CD4-positive, alpha-beta T cell (primary cell): ENCODE data around the gene POU2F1. TPM values are rescaled to one million over a fixed set of nuclear protein-coding genes. Genes with fewer than 3 reads are reported as not detected.

Experiments used
- ATAC-seq: fragments of 200-7000 bp; cut with Tn5 transposase; one replicate; pipeline ENCODE4 v1.10.0; 2022; ENCODE audit warnings: mild to moderate bottlenecking; ENCODE audit not compliant: poor library complexity
- CTCF ChIA-PET: fragments of 350-600 bp; sonication (Branson Sonifier 250); formaldehyde crosslinking; loops from one replicate; lab custom pipeline; 2021; ENCODE audit warnings: antibody characterized with exemption, inconsistent platforms; lab: Charles Lee
- POLR2A ChIA-PET: fragments of 350-600 bp; sonication (Branson Sonifier 250); formaldehyde crosslinking; loops from one replicate; lab custom pipeline; 2021; ENCODE audit warnings: antibody characterized with exemption, inconsistent platforms; lab: Charles Lee
- DNase-seq, 14 experiments: peaks; one replicate each; pipeline ENCODE4 v3.0.0-alpha.2; 2013 to 2020; ENCODE audit warnings: mixed read lengths in 2 of 14
- H3K27ac ChIP-seq, 2 donors: one replicate each; pipeline versions ENCODE4 v1.5.1 to v1.7.0; 2013; ENCODE audit warnings: low read length in 2 of 2, low read depth in 1 of 2, mild to moderate bottlenecking in 1 of 2
- H3K27me3 ChIP-seq, 2 experiments: 1 replicate in 1 of 2; 2 replicates in 1 of 2; pipeline versions ENCODE4 v1.6.1 to v1.7.0; 2013; ENCODE audit warnings: low read length in 2 of 2, control low read depth in 1 of 2, mild to moderate bottlenecking in 1 of 2, moderate library complexity in 1 of 2; ENCODE audit not compliant: insufficient read depth in 2 of 2, control insufficient read depth in 1 of 2
- H3K36me3 ChIP-seq: one replicate; pipeline ENCODE4 v1.6.1; 2013; ENCODE audit warnings: low read length, control low read depth; ENCODE audit not compliant: insufficient read depth
- H3K4me1 ChIP-seq: one replicate; pipeline ENCODE4 v1.6.1; 2013; ENCODE audit warnings: low read length, control low read depth; ENCODE audit not compliant: insufficient read depth
- H3K4me3 ChIP-seq: one replicate; pipeline ENCODE4 v1.5.1; 2013; ENCODE audit warnings: mild to moderate bottlenecking, low read length, moderate library complexity
- H3K9me3 ChIP-seq, 2 experiments: 1 replicate in 1 of 2; 2 replicates in 1 of 2; pipeline versions ENCODE4 v1.6.1 to v1.7.0; 2013; ENCODE audit warnings: low read length in 2 of 2, mild to moderate bottlenecking in 2 of 2, control low read depth in 1 of 2, moderate library complexity in 1 of 2; ENCODE audit not compliant: control insufficient read depth in 1 of 2, insufficient read depth in 1 of 2
- H3K27ac Mint-ChIP-seq: one replicate; pipeline ENCODE4 v1.8.0; 2020; ENCODE audit warnings: mixed read lengths
- H3K27me3 Mint-ChIP-seq: one replicate; pipeline ENCODE4 v1.8.0; 2021; ENCODE audit warnings: mixed read lengths
- H3K36me3 Mint-ChIP-seq: one replicate; pipeline ENCODE4 v1.8.0; 2021; ENCODE audit warnings: low read depth, mixed read lengths
- H3K4me1 Mint-ChIP-seq: one replicate; pipeline ENCODE4 v1.8.0; 2021; ENCODE audit warnings: low read depth, mixed read lengths
- H3K4me3 Mint-ChIP-seq: one replicate; pipeline ENCODE4 v1.8.0; 2020; ENCODE audit warnings: mild to moderate bottlenecking, mixed read lengths
- H3K9me3 Mint-ChIP-seq: one replicate; pipeline ENCODE4 v1.8.0; 2020; ENCODE audit warnings: mixed read lengths
- intact Hi-C, 2 experiments: fragments of 100-400 bp; cut with DNase I in 1 of 2; cut with micrococcal nuclease in 1 of 2; formaldehyde crosslinking; loops; one replicate each; pipeline versions ENCODE4 v1.15.1 to v1.9.0; 2023 to 2025; cut with DNase I, micrococcal nuclease
- total RNA-seq, 174 experiments: library from RNA in 2 of 174; stranded (reverse) in 2 of 174; gene quantifications; one replicate each; pipeline ENCODE4 v1.2.3 and lab custom pipeline; 2021 to 2026
- TF ChIP-seq, protein P1 (sequence below): fragments of 200-600 bp; IDR thresholded peaks from one replicate; pipeline ENCODE4 v1.8.0; 2022; ENCODE audit warnings: antibody characterized with exemption, mild to moderate bottlenecking

Gene POU2F1
- total RNA-seq, 2 experiments from 2014 or later = 27.0 to 28.6 TPM

- H3K4me3 ChIP-seq = no peak overlapping the region
- Mint-ChIP-seq H3K4me1 (no peaks in the 10 kb centered on the region), H3K27ac (no peak overlapping the region), H3K4me3 (no peak overlapping the region), H3K9me3 (no peaks in the 10 kb centered on the region), H3K27me3 (no peaks in the 10 kb centered on the region), H3K36me3 (peaks cover 70% of the 10 kb centered on the region)
- TF ChIP-seq, protein P1, sequence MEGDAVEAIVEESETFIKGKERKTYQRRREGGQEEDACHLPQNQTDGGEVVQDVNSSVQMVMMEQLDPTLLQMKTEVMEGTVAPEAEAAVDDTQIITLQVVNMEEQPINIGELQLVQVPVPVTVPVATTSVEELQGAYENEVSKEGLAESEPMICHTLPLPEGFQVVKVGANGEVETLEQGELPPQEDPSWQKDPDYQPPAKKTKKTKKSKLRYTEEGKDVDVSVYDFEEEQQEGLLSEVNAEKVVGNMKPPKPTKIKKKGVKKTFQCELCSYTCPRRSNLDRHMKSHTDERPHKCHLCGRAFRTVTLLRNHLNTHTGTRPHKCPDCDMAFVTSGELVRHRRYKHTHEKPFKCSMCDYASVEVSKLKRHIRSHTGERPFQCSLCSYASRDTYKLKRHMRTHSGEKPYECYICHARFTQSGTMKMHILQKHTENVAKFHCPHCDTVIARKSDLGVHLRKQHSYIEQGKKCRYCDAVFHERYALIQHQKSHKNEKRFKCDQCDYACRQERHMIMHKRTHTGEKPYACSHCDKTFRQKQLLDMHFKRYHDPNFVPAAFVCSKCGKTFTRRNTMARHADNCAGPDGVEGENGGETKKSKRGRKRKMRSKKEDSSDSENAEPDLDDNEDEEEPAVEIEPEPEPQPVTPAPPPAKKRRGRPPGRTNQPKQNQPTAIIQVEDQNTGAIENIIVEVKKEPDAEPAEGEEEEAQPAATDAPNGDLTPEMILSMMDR = no peak
- H3K9me3 ChIP-seq = no peaks in the 10 kb centered on the region
- ATAC-seq (no peak), DNase-seq (no peak)
- H3K36me3 ChIP-seq = peaks cover 28% of the 10 kb centered on the region
- CTCF ChIA-PET = no interaction called here
- no peaks in the 10 kb centered on the region for H3K4me1 ChIP-seq
- no peak overlapping the region for H3K27ac ChIP-seq
- POLR2A ChIA-PET = no interaction called here
- no peaks in the 10 kb centered on the region for H3K27me3 ChIP-seq
- intact Hi-C loops = loop anchor here in 1 of 2 experiments (5.0 kb wide), 1 partner anchor 38 kb away; no protein-coding TSS in a partner anchor
Observed at GRCh38 chr1:167369933-167370332, 149.2 kb downstream of the POU2F1 start.

DNA sequence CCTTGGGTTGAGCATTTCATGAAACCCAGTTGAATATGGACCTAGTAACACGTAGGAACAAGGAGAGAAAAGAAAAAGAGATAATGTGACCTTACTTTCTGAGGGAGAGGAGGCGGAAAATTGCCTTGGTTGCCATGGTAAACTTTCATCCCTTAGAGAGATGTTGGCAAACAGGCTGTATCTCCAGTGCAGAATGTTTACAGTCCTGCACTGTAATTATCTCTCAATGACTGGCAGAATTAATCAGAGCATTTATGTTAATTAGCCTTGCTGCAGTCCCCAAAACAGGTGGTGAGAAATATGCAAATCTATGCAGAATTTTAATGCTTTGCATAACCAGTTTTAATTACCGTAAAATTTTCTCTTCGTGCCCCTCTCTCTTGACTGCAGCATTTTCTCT is 150.3 kb downstream of the POU2F1 start:
- no peak for ATAC-seq
- H3K36me3 ChIP-seq = peaks cover 19% of the 10 kb centered on the region

DNA sequence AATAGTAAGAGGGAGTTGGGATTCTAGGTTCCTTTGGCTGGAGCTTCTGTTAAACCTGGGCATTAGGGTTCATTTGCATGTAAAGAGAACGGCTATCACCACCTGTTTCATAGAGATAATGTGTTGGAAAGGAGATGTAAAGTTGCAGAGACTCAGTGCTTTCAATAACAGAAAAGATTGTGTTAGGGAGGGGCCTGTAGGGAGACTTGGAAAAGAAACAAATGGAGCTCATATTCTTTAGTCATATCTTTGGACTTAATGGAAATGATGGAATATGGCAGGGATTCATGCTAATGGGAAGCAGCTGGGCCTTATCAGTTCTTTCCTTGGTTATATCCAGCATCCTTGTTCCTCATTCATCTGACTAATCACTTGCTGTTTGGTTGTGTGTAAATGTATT is 152.7 kb downstream of the POU2F1 start:
- no peak overlapping the region for H3K27ac Mint-ChIP-seq
- DNase-seq = no peak
- CTCF ChIA-PET = no interaction called here
- H3K36me3 Mint-ChIP-seq = peaks cover 71% of the 10 kb centered on the region
- Histone ChIP-seq H3K9me3 (no peaks in the 10 kb centered on the region), H3K27me3 (no peaks in the 10 kb centered on the region), H3K4me1 (no peaks in the 10 kb centered on the region), H3K36me3 (peaks cover 20% of the 10 kb centered on the region), H3K4me3 (no peak overlapping the region), H3K27ac (no peak overlapping the region)
- no peak overlapping the region for H3K4me3 Mint-ChIP-seq
- POLR2A ChIA-PET = interaction anchor here (0.7 kb wide), 1 partner anchor 51 kb away, joined by 3 read pairs; no protein-coding TSS in a partner anchor
- H3K9me3 Mint-ChIP-seq = no peaks in the 10 kb centered on the region
- TF ChIP-seq, protein P1 = no peak
- no peaks in the 10 kb centered on the region for H3K27me3 Mint-ChIP-seq
- ATAC-seq = no peak
- intact Hi-C loops = loop anchor here in 1 of 2 experiments (5.0 kb wide), 1 partner anchor 41 kb away; no protein-coding TSS in a partner anchor
- H3K4me1 Mint-ChIP-seq = no peaks in the 10 kb centered on the region

More for the DNA sequence above, 150.3 kb downstream of the POU2F1 start:
- no peaks in the 10 kb centered on the region for H3K9me3 Mint-ChIP-seq
- H3K27me3 Mint-ChIP-seq = no peaks in the 10 kb centered on the region
- H3K4me3 Mint-ChIP-seq = no peak overlapping the region
- ChIA-PET CTCF (no interaction called here), POLR2A (no interaction called here)
- H3K27ac Mint-ChIP-seq = no peak overlapping the region
- no peak for DNase-seq
- intact Hi-C loops = loop anchor here in 1 of 2 experiments (5.0 kb wide), 1 partner anchor 39 kb away; no protein-coding TSS in a partner anchor
- H3K4me1 Mint-ChIP-seq = no peaks in the 10 kb centered on the region
- peaks cover 72% of the 10 kb centered on the region for H3K36me3 Mint-ChIP-seq
- no peaks in the 10 kb centered on the region for H3K27me3 ChIP-seq
- H3K27ac ChIP-seq = no peak overlapping the region
- TF ChIP-seq, protein P1 = no peak
- no peaks in the 10 kb centered on the region for H3K9me3 ChIP-seq
- H3K4me3 ChIP-seq = no peak overlapping the region
- H3K4me1 ChIP-seq = no peaks in the 10 kb centered on the region
